GM19351 (cell line): Measurements from ENCODE around the gene ERN1.
"Not testable (repeated sequence)": the region's sequence is repeated elsewhere in the genome, so short reads cannot be mapped to it uniquely, and the experiment has no call there.

Experiments
- ATAC-seq: cut with Tn5 transposase; IDR thresholded peaks from one replicate; pipeline ENCODE4 v1.9.1; 2021; ENCODE audit warnings: mild to moderate bottlenecking, moderate library complexity; ENCODE audit not compliant: unreplicated experiment

ERN1 gene

GRCh38 chr17:64008346-64008745 lies 121.6 kb downstream of the ERN1 start:
- ATAC-seq: no peak

- no peak for ATAC-seq
Measured at GRCh38 chr17:64007838-64008282, 122.1 kb downstream of the ERN1 start.

- ATAC-seq: not testable (repeated sequence)
Measured at GRCh38 chr17:64007089-64007837, 122.7 kb downstream of the ERN1 start.

GRCh38 chr17:64006361-64007088 lies 123.4 kb downstream of the ERN1 start:
- no peak for ATAC-seq

GRCh38 chr17:64005734-64006167 lies 124.2 kb downstream of the ERN1 start:
- ATAC-seq: no peak

GRCh38 chr17:64004903-64005733 lies 124.8 kb downstream of the ERN1 start:
- ATAC-seq: no peak

GRCh38 chr17:64004218-64004770 lies 125.7 kb downstream of the ERN1 start:
- no peak for ATAC-seq

GRCh38 chr17:64003526-64004121 lies 126.3 kb downstream of the ERN1 start:
- no peak for ATAC-seq

GRCh38 chr17:64002658-64003525 lies 127.1 kb downstream of the ERN1 start:
- ATAC-seq: no peak

GRCh38 chr17:64001763-64002529 lies 128.0 kb downstream of the ERN1 start:
- no peak for ATAC-seq

GRCh38 chr17:64001091-64001579 lies 128.8 kb downstream of the ERN1 start:
- ATAC-seq: no peak

- ATAC-seq: no peak
Measured at GRCh38 chr17:63999680-64000531, 130.0 kb downstream of the ERN1 start.

GRCh38 chr17:63998721-63999679 lies 130.9 kb downstream of the ERN1 start:
- ATAC-seq: no peak

GRCh38 chr17:63998050-63998720 lies 131.8 kb downstream of the ERN1 start, which contains the start of gene PRR29:
Gene PRR29, plus strand, starts transcription at chr17:63998351. Its CDS starts 14 bp downstream, at chr17:63998365.
- ATAC-seq: peak; percentile 59

- ATAC-seq: no peak
Measured at GRCh38 chr17:63997341-63998048, 132.4 kb downstream of the ERN1 start.
